Neural progenitor cell (in vitro differentiated cells): ENCODE results near the gene NKAIN4. TPM values are rescaled to one million over a fixed set of nuclear protein-coding genes. Genes with fewer than 3 reads are reported as not detected.

ENCODE experiments used
- DNase-seq: peaks from one replicate; pipeline ENCODE4 v3.0.0-alpha.2; 2016; ENCODE audit warnings: low spot score
- H2AFZ ChIP-seq: fragments of 200-600 bp; sonication (generic); replicated peaks from 2 replicates; pipeline ENCODE4 v1.6.1; 2016; ENCODE audit warnings: antibody characterized with exemption
- H3F3A ChIP-seq: fragments of 200-600 bp; sonication (generic); 2 replicates; pipeline ENCODE4 v1.6.1; 2016; ENCODE audit warnings: antibody characterized with exemption, low read depth
- H3K27ac ChIP-seq: fragments of 200-600 bp; sonication (generic); 2 replicates; pipeline ENCODE4 v1.5.1; 2016; ENCODE audit warnings: mild to moderate bottlenecking
- H3K27me3 ChIP-seq: fragments of 200-600 bp; sonication (generic); 2 replicates; pipeline ENCODE4 v1.6.1; 2016; ENCODE audit warnings: mild to moderate bottlenecking, moderate library complexity
- H3K36me3 ChIP-seq: fragments of 200-600 bp; sonication (generic); 2 replicates; pipeline ENCODE4 v1.5.1; 2016
- H3K4me1 ChIP-seq: fragments of 200-600 bp; sonication (generic); 2 replicates; pipeline ENCODE4 v1.6.1; 2016; ENCODE audit warnings: mixed run types
- H3K4me2 ChIP-seq: fragments of 200-600 bp; sonication (generic); 2 replicates; pipeline ENCODE4 v1.6.1; 2016
- H3K4me3 ChIP-seq: fragments of 200-600 bp; sonication (generic); 2 replicates; pipeline ENCODE4 v1.5.1; 2016
- H3K79me2 ChIP-seq: fragments of 200-600 bp; sonication (generic); 2 replicates; pipeline ENCODE4 v1.6.1; 2016; ENCODE audit warnings: low read depth
- H3K9ac ChIP-seq: fragments of 200-600 bp; sonication (generic); 2 replicates; pipeline ENCODE4 v1.6.1; 2016
- H3K9me3 ChIP-seq: fragments of 200-600 bp; sonication (generic); 2 replicates; pipeline ENCODE4 v1.5.1; 2016; ENCODE audit warnings: low read depth
- H4K20me1 ChIP-seq: fragments of 200-600 bp; sonication (generic); 2 replicates; pipeline ENCODE4 v1.6.1; 2016; ENCODE audit warnings: low read depth
- H3K27ac Mint-ChIP-seq: 3 replicates; pipeline ENCODE4 v1.8.0; 2021; ENCODE audit warnings: mixed read lengths
- H3K27me3 Mint-ChIP-seq: 2 replicates; pipeline ENCODE4 v1.8.0; 2022; ENCODE audit warnings: low read depth, mild to moderate bottlenecking, inconsistent platforms, moderate library complexity, mixed read lengths; ENCODE audit not compliant: insufficient read depth
- H3K36me3 Mint-ChIP-seq: 3 replicates; pipeline ENCODE4 v1.8.0; 2021; ENCODE audit warnings: mixed read lengths
- H3K4me1 Mint-ChIP-seq: 3 replicates; pipeline ENCODE4 v1.8.0; 2021; ENCODE audit warnings: mixed read lengths
- H3K4me3 Mint-ChIP-seq: 3 replicates; pipeline ENCODE4 v1.8.0; 2021; ENCODE audit warnings: mild to moderate bottlenecking, moderate library complexity, mixed read lengths
- H3K9me3 Mint-ChIP-seq: 3 replicates; pipeline ENCODE4 v1.8.0; 2020; ENCODE audit warnings: mixed read lengths
- CTCF ChIP-seq: fragments of 200-600 bp; sonication (generic); IDR thresholded peaks from 2 replicates; pipeline ENCODE4 v1.5.1; 2017; ENCODE audit warnings: antibody characterized with exemption, mild to moderate bottlenecking
- EZH2 ChIP-seq: fragments of 200-600 bp; sonication (generic); IDR thresholded peaks from 2 replicates; pipeline ENCODE4 v1.6.1; 2017; ENCODE audit warnings: antibody characterized with exemption, mild to moderate bottlenecking, moderate library complexity
- EZH2phosphoT487 ChIP-seq: fragments of 200-600 bp; sonication (generic); IDR thresholded peaks from 2 replicates; pipeline ENCODE4 v1.6.1; 2017; ENCODE audit warnings: antibody characterized with exemption
- total RNA-seq: library from RNA; depleted of rRNA; stranded (reverse); fragments of >200 nt; gene quantifications from 2 replicates; pipeline ENCODE4 v1.2.3, GENCODE V29; 2015; ENCODE audit warnings: low replicate concordance

NKAIN4 gene
- total RNA-seq, 1 donor from 2014 or later, result 9.7 TPM

GRCh38 chr20:63298731-63299312 is 44.6 kb upstream of the NKAIN4 start:
- peak overlapping the region; percentile 56 for H3K4me3 Mint-ChIP-seq
- H3K36me3 Mint-ChIP-seq, result no peaks in the 10 kb centered on the region

GRCh38 chr20:63297796-63298572 is 43.7 kb upstream of the NKAIN4 start:
- Mint-ChIP-seq H3K27me3 (peaks cover 15% of the 10 kb centered on the region), H3K36me3 (no peaks in the 10 kb centered on the region), H3K4me1 (peaks cover 13% of the 10 kb centered on the region), H3K27ac (no peak overlapping the region), H3K9me3 (no peaks in the 10 kb centered on the region), H3K4me3 (no peak overlapping the region)
- Histone ChIP-seq H3K9ac (no peak overlapping the region), H3K4me2 (no peak overlapping the region), H3K4me1 (peaks cover 23% of the 10 kb centered on the region), H3K27ac (no peak overlapping the region), H3F3A (peaks cover 9% of the 10 kb centered on the region), H2AFZ (no peak overlapping the region), H3K79me2 (no peaks in the 10 kb centered on the region), H3K4me3 (no peak overlapping the region), H3K9me3 (no peaks in the 10 kb centered on the region), H4K20me1 (no peaks in the 10 kb centered on the region), H3K36me3 (no peaks in the 10 kb centered on the region), H3K27me3 (peaks cover 35% of the 10 kb centered on the region)
- no peak for DNase-seq
- TF ChIP-seq EZH2phosphoT487 (no peak), EZH2 (no peak), CTCF (no peak)

More at GRCh38 chr20:63298731-63299312, 44.6 kb upstream of the NKAIN4 start:
- peaks cover 13% of the 10 kb centered on the region for H3K4me1 Mint-ChIP-seq
- Histone ChIP-seq H2AFZ (no peak overlapping the region), H3K79me2 (no peaks in the 10 kb centered on the region), H3K9me3 (no peaks in the 10 kb centered on the region), H3K36me3 (no peaks in the 10 kb centered on the region), H3K4me1 (peaks cover 23% of the 10 kb centered on the region), H4K20me1 (no peaks in the 10 kb centered on the region), H3K4me3 (no peak overlapping the region), H3K9ac (no peak overlapping the region), H3F3A (peaks cover 12% of the 10 kb centered on the region), H3K27me3 (peaks cover 35% of the 10 kb centered on the region), H3K4me2 (no peak overlapping the region), H3K27ac (no peak overlapping the region)
- TF ChIP-seq EZH2 (no peak), CTCF (no peak), EZH2phosphoT487 (no peak)
- no peaks in the 10 kb centered on the region for H3K9me3 Mint-ChIP-seq
- no peak overlapping the region for H3K27ac Mint-ChIP-seq
- DNase-seq, result no peak
- peaks cover 18% of the 10 kb centered on the region for H3K27me3 Mint-ChIP-seq

- peaks cover 35% of the 10 kb centered on the region for H3K27me3 ChIP-seq
- no peak overlapping the region for H3K27ac ChIP-seq
- H3K4me3 Mint-ChIP-seq, result no peak overlapping the region
- peaks cover 11% of the 10 kb centered on the region for H3K27me3 Mint-ChIP-seq
- H3K9me3 Mint-ChIP-seq, result no peaks in the 10 kb centered on the region
- H3K4me1 Mint-ChIP-seq, result peaks cover 13% of the 10 kb centered on the region
- H3K9me3 ChIP-seq, result no peaks in the 10 kb centered on the region
- H3K27ac Mint-ChIP-seq, result no peak overlapping the region
- H3K4me3 ChIP-seq, result no peak overlapping the region
- H3K4me1 ChIP-seq, result peaks cover 23% of the 10 kb centered on the region
- H3K36me3 Mint-ChIP-seq, result no peaks in the 10 kb centered on the region
- H4K20me1 ChIP-seq, result no peaks in the 10 kb centered on the region
- DNase-seq, result no peak
- no peak overlapping the region for H3K9ac ChIP-seq
- TF ChIP-seq EZH2phosphoT487, result no peak
- no peak for TF ChIP-seq CTCF
- no peak for TF ChIP-seq EZH2
- no peaks in the 10 kb centered on the region for H3K79me2 ChIP-seq
- H3K4me2 ChIP-seq, result no peak overlapping the region
- no peak overlapping the region for H2AFZ ChIP-seq
- no peaks in the 10 kb centered on the region for H3K36me3 ChIP-seq
- H3F3A ChIP-seq, result peaks cover 4% of the 10 kb centered on the region
These were observed 43.1 kb upstream of the NKAIN4 start for GRCh38 chr20:63297371-63297781.
